H9 (cell line): ENCODE results near the gene IFNGR1. TPM values are rescaled to one million over a fixed set of nuclear protein-coding genes. Genes with fewer than 3 reads are reported as not detected.

Source experiments
- DNase-seq: peaks from one replicate; pipeline ENCODE4 v3.0.0-alpha.2; 2017
- H2AFZ ChIP-seq: one replicate; pipeline ENCODE4 v1.6.1; 2013; ENCODE audit warnings: mild to moderate bottlenecking, low read length, control low read depth, moderate library complexity
- H2AK5ac ChIP-seq: 2 replicates; pipeline ENCODE4 v1.6.1; 2013; ENCODE audit warnings: low read length, control low read depth, mixed read lengths; ENCODE audit not compliant: insufficient read length
- H2BK120ac ChIP-seq: one replicate; pipeline ENCODE4 v1.6.1; 2013; ENCODE audit warnings: low read depth, mild to moderate bottlenecking, low read length, control low read depth, inconsistent platforms; ENCODE audit not compliant: poor library complexity, severe bottlenecking
- H2BK12ac ChIP-seq: 2 replicates; pipeline ENCODE4 v1.6.1; 2013; ENCODE audit warnings: low read length, control low read depth, mixed read lengths, low read depth; ENCODE audit not compliant: insufficient read length
- H2BK15ac ChIP-seq: 2 replicates; pipeline ENCODE4 v1.6.1; 2013; ENCODE audit warnings: low read depth, low read length, control low read depth
- H2BK20ac ChIP-seq: one replicate; pipeline ENCODE4 v1.6.1; 2013; ENCODE audit warnings: low read depth, mild to moderate bottlenecking, low read length, control low read depth, inconsistent platforms; ENCODE audit not compliant: poor library complexity, severe bottlenecking
- H2BK5ac ChIP-seq: 2 replicates; pipeline ENCODE4 v1.6.1; 2013; ENCODE audit warnings: low read length, control low read depth, mixed read lengths; ENCODE audit not compliant: insufficient read length
- H3K14ac ChIP-seq: 2 replicates; pipeline ENCODE4 v1.6.1; 2013; ENCODE audit warnings: low read length, control low read depth; ENCODE audit not compliant: insufficient read depth
- H3K18ac ChIP-seq: 2 replicates; pipeline ENCODE4 v1.6.1; 2013; ENCODE audit warnings: low read depth, mild to moderate bottlenecking, mixed read lengths, low read length, control low read depth; ENCODE audit not compliant: insufficient read length
- H3K23ac ChIP-seq: 2 replicates; pipeline ENCODE4 v1.6.1; 2013; ENCODE audit warnings: low read length, control low read depth, mixed read lengths, low read depth; ENCODE audit not compliant: insufficient read length
- H3K23me2 ChIP-seq: 2 replicates; pipeline ENCODE4 v1.6.1; 2013; ENCODE audit warnings: low read depth, mild to moderate bottlenecking, mixed read lengths, low read length, control low read depth; ENCODE audit not compliant: insufficient read length, poor library complexity, severe bottlenecking
- H3K27ac ChIP-seq: 2 replicates; pipeline ENCODE4 v1.5.1; 2013; ENCODE audit warnings: low read length, control low read depth, mixed read lengths, low read depth; ENCODE audit not compliant: insufficient read length
- H3K27me3 ChIP-seq: 2 replicates; pipeline ENCODE4 v1.6.1; 2013; ENCODE audit warnings: low read length, control low read depth, inconsistent platforms; ENCODE audit not compliant: insufficient read depth
- H3K4ac ChIP-seq: 2 replicates; pipeline ENCODE4 v1.6.1; 2013; ENCODE audit warnings: low read depth, mild to moderate bottlenecking, control low read depth, inconsistent platforms, low read length, moderate library complexity
- H3K4me1 ChIP-seq: 2 replicates; pipeline ENCODE4 v1.6.1; 2013; ENCODE audit warnings: low read length, control low read depth, inconsistent platforms; ENCODE audit not compliant: insufficient read depth
- H3K4me2 ChIP-seq: 2 replicates; pipeline ENCODE4 v1.6.1; 2013; ENCODE audit warnings: low read length, control low read depth, mixed read lengths; ENCODE audit not compliant: insufficient read length, insufficient read depth
- H3K56ac ChIP-seq: 2 replicates; pipeline ENCODE4 v1.6.1; 2013; ENCODE audit warnings: low read depth, mild to moderate bottlenecking, mixed read lengths, low read length, control low read depth; ENCODE audit not compliant: insufficient read length
- H3K79me1 ChIP-seq: 2 replicates; pipeline ENCODE4 v1.6.1; 2013; ENCODE audit warnings: low read depth, mild to moderate bottlenecking, moderate library complexity, low read length, control low read depth, inconsistent platforms; ENCODE audit not compliant: insufficient read depth, poor library complexity, severe bottlenecking
- H3K79me2 ChIP-seq: 2 replicates; pipeline ENCODE4 v1.6.1; 2013; ENCODE audit warnings: low read length, control low read depth, inconsistent platforms; ENCODE audit not compliant: insufficient read depth
- H3K9ac ChIP-seq: 2 replicates; pipeline ENCODE4 v1.6.1; 2013; ENCODE audit warnings: low read length, control low read depth, mixed read lengths; ENCODE audit not compliant: insufficient read length; ENCODE audit errors: extremely low read depth
- H3K9me3 ChIP-seq: one replicate; pipeline ENCODE4 v1.6.1; 2013; ENCODE audit warnings: low read depth, low read length, inconsistent platforms; ENCODE audit not compliant: control insufficient read depth
- H3T11ph ChIP-seq: one replicate; pipeline ENCODE4 v1.6.1; 2013; ENCODE audit warnings: mild to moderate bottlenecking, low read length, control low read depth, inconsistent platforms
- H4K20me1 ChIP-seq: one replicate; pipeline ENCODE4 v1.6.1; 2013; ENCODE audit not compliant: control insufficient read depth, insufficient read length, insufficient read depth
- H4K5ac ChIP-seq: 2 replicates; pipeline ENCODE4 v1.6.1; 2013; ENCODE audit warnings: low read depth, mild to moderate bottlenecking, mixed read lengths, low read length, control low read depth; ENCODE audit not compliant: insufficient read length
- H4K8ac ChIP-seq: replicated peaks from 2 replicates; pipeline ENCODE4 v1.6.1; 2013; ENCODE audit warnings: low read length, control low read depth, mixed read lengths, low read depth; ENCODE audit not compliant: insufficient read length
- H4K91ac ChIP-seq: 2 replicates; pipeline ENCODE4 v1.6.1; 2013; ENCODE audit warnings: low read depth, mild to moderate bottlenecking, moderate library complexity, mixed read lengths, low read length, control low read depth; ENCODE audit not compliant: insufficient read length
- H3K27ac Mint-ChIP-seq, 3 experiments: 2 replicates in 2 of 3; 3 replicates in 1 of 3; pipeline ENCODE4 v1.8.0; 2020 to 2021; ENCODE audit warnings: mixed read lengths in 3 of 3, mild to moderate bottlenecking in 1 of 3, moderate library complexity in 1 of 3
- H3K27me3 Mint-ChIP-seq: 2 replicates; pipeline ENCODE4 v1.8.0; 2021; ENCODE audit warnings: low read depth, mild to moderate bottlenecking, moderate library complexity, mixed read lengths
- H3K36me3 Mint-ChIP-seq, 3 experiments: 2 replicates in 2 of 3; 3 replicates in 1 of 3; pipeline ENCODE4 v1.8.0; 2020 to 2021; ENCODE audit warnings: low read depth in 3 of 3, mixed read lengths in 3 of 3; ENCODE audit not compliant: insufficient read depth in 1 of 3
- H3K4me1 Mint-ChIP-seq, 2 experiments: 2 replicates each; pipeline ENCODE4 v1.8.0; 2020; ENCODE audit warnings: mixed read lengths in 2 of 2
- H3K4me3 Mint-ChIP-seq, 2 experiments: 2 replicates in 1 of 2; 3 replicates in 1 of 2; pipeline ENCODE4 v1.8.0; 2020 to 2021; ENCODE audit warnings: mild to moderate bottlenecking in 2 of 2, mixed read lengths in 2 of 2, moderate library complexity in 1 of 2
- H3K9me3 Mint-ChIP-seq, 2 experiments: 2 replicates in 1 of 2; 3 replicates in 1 of 2; pipeline ENCODE4 v1.8.0; 2020; ENCODE audit warnings: mild to moderate bottlenecking in 2 of 2, mixed read lengths in 2 of 2, moderate library complexity in 1 of 2
- CTCF ChIP-seq: fragments of 200-600 bp; sonication (generic); conservative IDR thresholded peaks from 3 replicates; pipeline ENCODE4 v1.8.0; 2021; ENCODE audit warnings: antibody characterized with exemption, mild to moderate bottlenecking
- WGBS: extraction: QIAGEN DNeasy Blood & Tissue Kit; methylation state at CpG from one replicate; pipeline ENCODE4 v1.1.7; 2013; ENCODE audit warnings: missing lambda C conversion rate, low lambda C conversion rate, mixed read lengths; ENCODE audit not compliant: insufficient read length; ENCODE audit errors: extremely low coverage; 5-methylcytosine and 5-hydroxymethylcytosine counted together
- total RNA-seq: library from RNA; stranded (reverse); gene quantifications from 2 replicates; pipeline ENCODE4 v1.2.1, GENCODE V29; 2021

The IFNGR1 gene
- total RNA-seq, 1 experiment from 2014 or later: 32.2 TPM

- H3K36me3 Mint-ChIP-seq: peaks cover 2 to 4% (median 3%) of the 10 kb centered on the region in 3 experiments; a peak in 4 of 7 replicates
- no CpG with 5 or more reads among the region's 4 CpGs for WGBS
Measured at GRCh38 chr6:137231895-137232294, 12.7 kb upstream of the IFNGR1 start.

More at GRCh38 chr6:137231895-137232294, 12.7 kb upstream of the IFNGR1 start:
- no peaks in the 10 kb centered on the region for H3K79me2 ChIP-seq
- H3K4ac ChIP-seq: no peak overlapping the region
- no peaks in the 10 kb centered on the region for H4K20me1 ChIP-seq
- H2AK5ac ChIP-seq: no peak overlapping the region
- H2BK12ac ChIP-seq: no peak overlapping the region
- no peak overlapping the region for H2AFZ ChIP-seq
- H3K4me3 Mint-ChIP-seq: no peak overlapping the region
- no peak for DNase-seq
- H2BK120ac ChIP-seq: no peak overlapping the region
- H3K18ac ChIP-seq: no peak overlapping the region
- H3K4me1 Mint-ChIP-seq: peaks cover 0 to 7% of the 10 kb centered on the region in 2 experiments; a peak in 1 of 4 replicates
- peaks cover 5% of the 10 kb centered on the region; the same call in 1 of the 2 replicates for H3K27me3 Mint-ChIP-seq
- H3K23ac ChIP-seq: no peak overlapping the region
- no peak overlapping the region for H4K91ac ChIP-seq
- no peaks in the 10 kb centered on the region for H3K9me3 ChIP-seq
- no peaks in the 10 kb centered on the region for H3K79me1 ChIP-seq
- no peak overlapping the region for H2BK5ac ChIP-seq
- H3T11ph ChIP-seq: no peak overlapping the region
- no peaks in the 10 kb centered on the region; a peak in 1 of 5 replicates for H3K9me3 Mint-ChIP-seq
- no peaks in the 10 kb centered on the region for H3K23me2 ChIP-seq
- H3K4me2 ChIP-seq: no peak overlapping the region
- no peak for TF ChIP-seq CTCF
- no peak overlapping the region for H4K5ac ChIP-seq
- H2BK15ac ChIP-seq: no peak overlapping the region
- no peak overlapping the region for H3K14ac ChIP-seq
- H3K27me3 ChIP-seq: no peaks in the 10 kb centered on the region; the same call in 1 of the 2 replicates
- H3K27ac Mint-ChIP-seq: no peak overlapping the region
- H3K56ac ChIP-seq: no peak overlapping the region
- H4K8ac ChIP-seq: no peak overlapping the region
- no peaks in the 10 kb centered on the region; the same call in 1 of the 2 replicates for H3K4me1 ChIP-seq
- H3K27ac ChIP-seq: no peak overlapping the region
- H2BK20ac ChIP-seq: no peak overlapping the region
- H3K9ac ChIP-seq: no peak overlapping the region
